GM21367 (cell line): Measurements from ENCODE around the gene DHRS7B.

Source experiments
- ATAC-seq: cut with Tn5 transposase; IDR thresholded peaks from one replicate; pipeline ENCODE4 v1.9.1; 2021; ENCODE audit not compliant: unreplicated experiment

The DHRS7B gene

GRCh38 chr17:21233581-21234347, 107.0 kb downstream of the DHRS7B start:
- ATAC-seq: no peak

GRCh38 chr17:21235921-21236320, 109.2 kb downstream of the DHRS7B start:
- ATAC-seq: no peak

GRCh38 chr17:21239680-21240368, 113.1 kb downstream of the DHRS7B start:
- no peak for ATAC-seq

- ATAC-seq: no peak
Measured at GRCh38 chr17:21240369-21241055, 113.7 kb downstream of the DHRS7B start.
